HEK293 (cell line): ENCODE measurements around the gene GPR39.
A peak's percentile ranks its signal among the peaks of the same experiment; 100 is the strongest.

ENCODE experiments used
- CTCF ChIA-PET: fragments of 350-600 bp; formaldehyde crosslinking; extraction: SDS; loops from one replicate; lab custom pipeline; 2021; ENCODE audit warnings: antibody characterized with exemption; lab: Yijun Ruan, JAX
- POLR2A ChIA-PET: fragments of 300-600 bp; formaldehyde crosslinking; extraction: SDS; loops from one replicate; lab custom pipeline; 2020; ENCODE audit warnings: antibody characterized with exemption, inconsistent platforms; lab: Yijun Ruan, JAX
- H3K27ac ChIP-seq: fragments of 200-500 bp; sonication (Bioruptor generic); 2 replicates; pipeline ENCODE4 v1.5.1; 2014; ENCODE audit warnings: low read depth, low read length, control low read depth, inconsistent platforms; ENCODE audit errors: extremely low read depth
- H3K36me3 ChIP-seq, 2 experiments: fragments of 200-500 bp in 1 of 2; sonication (Bioruptor generic) in 1 of 2; 1 replicate in 1 of 2; 2 replicates in 1 of 2; pipeline ENCODE4 v1.5.1; 2014 to 2017; ENCODE audit warnings: inconsistent platforms in 2 of 2, low read length in 2 of 2; ENCODE audit not compliant: control insufficient read depth in 2 of 2, insufficient read depth in 1 of 2
- H3K4me1 ChIP-seq: fragments of 200-500 bp; sonication (Bioruptor generic); 2 replicates; pipeline ENCODE4 v1.5.1; 2014; ENCODE audit warnings: mild to moderate bottlenecking, low read length, inconsistent platforms; ENCODE audit not compliant: control insufficient read depth, insufficient read depth
- H3K4me3 ChIP-seq: 2 replicates; pipeline ENCODE4 v1.5.1; 2011; ENCODE audit warnings: low read depth, mild to moderate bottlenecking, control low read depth, low read length, moderate library complexity
- H3K9me3 ChIP-seq: fragments of 200-500 bp; sonication (Bioruptor generic); 2 replicates; pipeline ENCODE4 v1.5.1; 2014; ENCODE audit warnings: low read depth, low read length, inconsistent platforms; ENCODE audit not compliant: control insufficient read depth, insufficient read depth
- BCL11A ChIP-seq: fragments of 450-650 bp; formaldehyde crosslinking; IDR thresholded peaks from 2 replicates; pipeline ENCODE4 v1.5.1; 2016; ENCODE audit warnings: low read depth, missing biosample characterization, missing genetic modification characterization
- GLIS2 ChIP-seq: fragments of 450-650 bp; formaldehyde crosslinking; IDR thresholded peaks from 2 replicates; pipeline ENCODE4 v1.5.1; 2016; ENCODE audit warnings: missing biosample characterization, missing genetic modification characterization
- KLF16 ChIP-seq: fragments of 450-650 bp; formaldehyde crosslinking; IDR thresholded peaks from 2 replicates; pipeline ENCODE4 v1.5.1; 2017; ENCODE audit warnings: missing biosample characterization, missing genetic modification characterization
- KLF7 ChIP-seq: fragments of 450-650 bp; formaldehyde crosslinking; IDR thresholded peaks from 2 replicates; pipeline ENCODE4 v1.5.1; 2016; ENCODE audit warnings: missing biosample characterization, missing genetic modification characterization, borderline replicate concordance
- OVOL3 ChIP-seq: fragments of 450-650 bp; formaldehyde crosslinking; IDR thresholded peaks from 2 replicates; pipeline ENCODE4 v1.5.1; 2016; ENCODE audit warnings: missing biosample characterization, missing genetic modification characterization
- SETDB1 ChIP-seq: IDR thresholded peaks from one replicate; pipeline ENCODE4 v1.6.1; 2017; ENCODE audit warnings: mild to moderate bottlenecking, low read length, moderate library complexity, mixed read lengths; ENCODE audit not compliant: insufficient read length
- WT1 ChIP-seq: fragments of 450-650 bp; formaldehyde crosslinking; IDR thresholded peaks from 2 replicates; pipeline ENCODE4 v1.5.1; 2016; ENCODE audit warnings: missing biosample characterization, missing genetic modification characterization
- ZBTB48 ChIP-seq: fragments of 450-650 bp; formaldehyde crosslinking; IDR thresholded peaks from 2 replicates; pipeline ENCODE4 v1.5.1; 2016; ENCODE audit warnings: missing biosample characterization, missing genetic modification characterization
- ZFP3 ChIP-seq: fragments of 450-650 bp; formaldehyde crosslinking; IDR thresholded peaks from 2 replicates; pipeline ENCODE4 v1.5.1; 2016; ENCODE audit warnings: low read depth, missing biosample characterization, missing genetic modification characterization
- ZFP37 ChIP-seq: fragments of 450-650 bp; formaldehyde crosslinking; IDR thresholded peaks from 2 replicates; pipeline ENCODE4 v1.5.1; 2016; ENCODE audit warnings: missing biosample characterization, missing genetic modification characterization
- ZFP69B ChIP-seq: fragments of 450-650 bp; formaldehyde crosslinking; IDR thresholded peaks from 2 replicates; pipeline ENCODE4 v1.5.1; 2016; ENCODE audit warnings: missing biosample characterization, missing genetic modification characterization
- ZNF114 ChIP-seq: fragments of 450-650 bp; formaldehyde crosslinking; IDR thresholded peaks from 2 replicates; pipeline ENCODE4 v1.5.0; 2017; ENCODE audit warnings: missing biosample characterization, missing genetic modification characterization
- ZNF146 ChIP-seq: fragments of 450-650 bp; formaldehyde crosslinking; IDR thresholded peaks from 2 replicates; pipeline ENCODE4 v1.5.1; 2016; ENCODE audit warnings: missing biosample characterization, missing genetic modification characterization
- ZNF324 ChIP-seq: fragments of 450-650 bp; formaldehyde crosslinking; IDR thresholded peaks from 2 replicates; pipeline ENCODE4 v1.5.1; 2016; ENCODE audit warnings: missing biosample characterization, missing genetic modification characterization
- ZNF391 ChIP-seq: fragments of 450-650 bp; formaldehyde crosslinking; IDR thresholded peaks from 2 replicates; pipeline ENCODE4 v1.5.1; 2016; ENCODE audit warnings: low read depth, missing biosample characterization, missing genetic modification characterization, borderline replicate concordance
- ZNF473 ChIP-seq: fragments of 450-650 bp; formaldehyde crosslinking; IDR thresholded peaks from 2 replicates; pipeline ENCODE4 v1.5.1; 2017; ENCODE audit warnings: missing biosample characterization, missing genetic modification characterization
- ZNF571 ChIP-seq: fragments of 450-650 bp; formaldehyde crosslinking; IDR thresholded peaks from 2 replicates; pipeline ENCODE4 v1.5.0; 2017; ENCODE audit warnings: missing biosample characterization, missing genetic modification characterization
- ZNF585B ChIP-seq: fragments of 450-650 bp; formaldehyde crosslinking; IDR thresholded peaks from 2 replicates; pipeline ENCODE4 v1.5.1; 2016; ENCODE audit warnings: missing biosample characterization, missing genetic modification characterization
- ZNF629 ChIP-seq: fragments of 450-650 bp; formaldehyde crosslinking; IDR thresholded peaks from 2 replicates; pipeline ENCODE4 v1.5.1; 2017; ENCODE audit warnings: missing biosample characterization, missing genetic modification characterization
- ZNF791 ChIP-seq: fragments of 450-650 bp; formaldehyde crosslinking; IDR thresholded peaks from 2 replicates; pipeline ENCODE4 v1.5.1; 2016; ENCODE audit warnings: missing biosample characterization, missing genetic modification characterization
- ZNF792 ChIP-seq: fragments of 450-650 bp; formaldehyde crosslinking; IDR thresholded peaks from 2 replicates; pipeline ENCODE4 v1.5.1; 2016; ENCODE audit warnings: missing biosample characterization, missing genetic modification characterization
- TF ChIP-seq, protein P1 (sequence below): fragments of 450-650 bp; formaldehyde crosslinking; IDR thresholded peaks from 2 replicates; pipeline ENCODE4 v1.5.1; 2016; ENCODE audit warnings: missing biosample characterization, missing genetic modification characterization
- TF ChIP-seq, protein P2 (sequence below): fragments of 450-650 bp; formaldehyde crosslinking; IDR thresholded peaks from 2 replicates; pipeline ENCODE4 v1.5.0; 2017; ENCODE audit warnings: missing biosample characterization, missing genetic modification characterization, borderline replicate concordance
- TF ChIP-seq, protein P3 (sequence below): fragments of 450-650 bp; formaldehyde crosslinking; IDR thresholded peaks from 2 replicates; pipeline ENCODE4 v1.5.1; 2017; ENCODE audit warnings: missing biosample characterization, missing genetic modification characterization

The GPR39 gene

DNA sequence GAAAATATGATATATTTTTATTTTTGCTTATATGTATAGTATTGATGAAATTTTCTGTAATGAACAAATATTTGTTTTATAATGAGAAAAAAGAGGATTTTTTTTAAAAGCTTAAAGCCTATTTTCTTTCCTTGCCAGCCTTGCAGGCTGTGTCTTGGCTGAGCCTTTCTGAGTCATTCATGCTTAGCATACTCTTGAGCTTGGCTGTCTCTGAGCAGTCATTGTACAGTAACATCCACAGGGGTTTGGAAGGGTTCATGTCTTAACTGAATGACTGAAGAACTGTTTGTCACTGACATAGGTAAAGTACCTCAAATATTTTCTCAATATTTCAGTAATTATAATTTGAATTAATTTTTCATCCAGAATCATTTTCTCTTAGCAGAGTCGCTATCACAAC, 49.3 kb downstream of the GPR39 start:
- no peak overlapping the region for H3K4me3 ChIP-seq
- no peaks in the 10 kb centered on the region for H3K36me3 ChIP-seq
- POLR2A ChIA-PET = no interaction called here
- CTCF ChIA-PET = no interaction called here
- H3K27ac ChIP-seq = no peak overlapping the region
- TF ChIP-seq ZNF791 (tag by site-specific recombination) (no peak), BCL11A (tag by site-specific recombination) (no peak), ZFP3 (tag by site-specific recombination) (no peak), ZFP69B (tag by site-specific recombination) (no peak), ZNF391 (tag by site-specific recombination) (no peak), ZNF146 (tag by site-specific recombination) (no peak), ZNF571 (tag by site-specific recombination) (no peak), ZNF114 (tag by site-specific recombination) (no peak)
- no peaks in the 10 kb centered on the region for H3K9me3 ChIP-seq
- H3K4me1 ChIP-seq = no peaks in the 10 kb centered on the region

DNA sequence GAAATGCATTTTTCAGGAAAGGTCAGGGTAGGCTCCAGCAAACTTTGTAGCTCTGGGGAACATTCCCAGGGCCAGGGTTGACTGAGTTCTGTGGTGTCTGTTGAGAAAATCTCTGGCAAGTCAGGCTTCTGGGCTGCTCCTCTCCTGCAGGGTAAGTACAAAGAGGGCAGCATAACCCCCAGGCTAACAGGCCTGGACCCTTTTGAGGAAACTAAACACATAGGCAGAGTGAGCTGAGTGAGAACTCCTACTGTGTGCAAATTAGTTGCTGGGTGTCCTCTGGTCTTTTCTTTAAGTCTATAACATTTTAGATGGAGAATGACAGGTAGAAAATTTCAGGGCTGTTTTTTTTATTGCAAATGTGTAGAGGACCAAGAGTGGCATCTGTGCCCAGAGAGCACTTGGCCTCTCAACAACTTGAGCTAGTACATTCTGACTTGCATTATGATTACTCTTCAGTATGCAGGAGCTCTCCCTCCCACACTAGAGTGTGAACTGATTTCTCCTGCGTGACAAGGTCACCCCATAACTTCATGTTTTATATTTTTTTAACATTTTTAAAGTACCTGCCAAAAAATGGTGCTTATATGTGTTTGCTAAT, 49.9 kb downstream of the GPR39 start:
- ChIA-PET CTCF (no interaction called here), POLR2A (no interaction called here)
- Histone ChIP-seq H3K27ac (no peak overlapping the region), H3K36me3 (no peaks in the 10 kb centered on the region), H3K4me3 (no peak overlapping the region), H3K9me3 (no peaks in the 10 kb centered on the region), H3K4me1 (no peaks in the 10 kb centered on the region)
- TF ChIP-seq KLF7 (tag by site-specific recombination) (no peak), ZBTB48 (tag by site-specific recombination) (no peak), SETDB1 (peak; percentile 75), GLIS2 (tag by site-specific recombination) (no peak), KLF16 (tag by site-specific recombination) (no peak), ZNF473 (no peak)
- TF ChIP-seq, protein P1, sequence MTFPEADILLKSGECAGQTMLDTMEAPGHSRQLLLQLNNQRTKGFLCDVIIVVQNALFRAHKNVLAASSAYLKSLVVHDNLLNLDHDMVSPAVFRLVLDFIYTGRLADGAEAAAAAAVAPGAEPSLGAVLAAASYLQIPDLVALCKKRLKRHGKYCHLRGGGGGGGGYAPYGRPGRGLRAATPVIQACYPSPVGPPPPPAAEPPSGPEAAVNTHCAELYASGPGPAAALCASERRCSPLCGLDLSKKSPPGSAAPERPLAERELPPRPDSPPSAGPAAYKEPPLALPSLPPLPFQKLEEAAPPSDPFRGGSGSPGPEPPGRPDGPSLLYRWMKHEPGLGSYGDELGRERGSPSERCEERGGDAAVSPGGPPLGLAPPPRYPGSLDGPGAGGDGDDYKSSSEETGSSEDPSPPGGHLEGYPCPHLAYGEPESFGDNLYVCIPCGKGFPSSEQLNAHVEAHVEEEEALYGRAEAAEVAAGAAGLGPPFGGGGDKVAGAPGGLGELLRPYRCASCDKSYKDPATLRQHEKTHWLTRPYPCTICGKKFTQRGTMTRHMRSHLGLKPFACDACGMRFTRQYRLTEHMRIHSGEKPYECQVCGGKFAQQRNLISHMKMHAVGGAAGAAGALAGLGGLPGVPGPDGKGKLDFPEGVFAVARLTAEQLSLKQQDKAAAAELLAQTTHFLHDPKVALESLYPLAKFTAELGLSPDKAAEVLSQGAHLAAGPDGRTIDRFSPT (tag by site-specific recombination) = no peak

DNA sequence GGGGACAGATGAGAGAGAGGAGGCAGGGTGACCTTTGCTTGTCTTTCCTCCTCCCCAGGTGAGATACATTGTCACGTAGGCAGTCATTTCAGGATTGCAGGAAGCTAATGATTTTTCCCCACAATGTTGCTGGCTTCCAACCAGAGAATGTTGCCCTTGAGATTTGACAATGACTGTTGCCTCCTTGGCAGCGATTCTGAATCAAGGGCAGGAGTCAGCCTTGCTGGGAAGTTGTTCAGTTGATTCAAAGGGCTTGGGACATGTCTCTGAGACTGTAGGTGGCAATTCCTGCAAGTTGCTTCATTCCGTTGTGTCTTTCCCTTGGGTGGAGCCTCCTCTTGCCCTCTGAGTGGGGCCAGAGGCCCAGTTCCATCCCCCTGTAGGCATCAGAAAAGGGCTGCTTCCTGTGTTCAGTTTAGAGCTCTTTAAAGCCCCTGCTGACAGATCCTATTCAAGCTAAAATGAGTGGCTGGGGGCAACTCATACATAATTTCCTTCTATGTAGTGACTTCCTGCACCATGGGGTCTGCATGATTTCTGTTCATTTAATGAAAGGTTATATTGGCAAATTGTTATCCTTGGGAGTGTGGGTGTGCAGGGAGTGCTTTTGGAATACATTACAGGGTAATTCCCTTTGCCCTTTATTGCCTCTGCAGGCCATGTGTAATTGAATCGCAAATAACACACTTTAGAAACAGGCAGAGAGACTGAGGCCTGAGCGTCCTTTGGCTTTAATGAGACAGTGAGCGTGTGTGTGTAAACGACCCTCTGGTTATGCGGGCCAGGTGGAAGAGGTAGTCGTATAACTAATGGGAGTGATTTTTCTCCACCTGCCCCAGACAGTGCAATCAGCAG, 52.4 kb downstream of the GPR39 start:
- POLR2A ChIA-PET = no interaction called here

More for the DNA sequence above, 52.4 kb downstream of the GPR39 start:
- Histone ChIP-seq H3K27ac (no peak overlapping the region), H3K4me1 (no peaks in the 10 kb centered on the region), H3K36me3 (no peaks in the 10 kb centered on the region), H3K9me3 (no peaks in the 10 kb centered on the region), H3K4me3 (no peak overlapping the region)
- CTCF ChIA-PET = no interaction called here
- TF ChIP-seq, protein P2, sequence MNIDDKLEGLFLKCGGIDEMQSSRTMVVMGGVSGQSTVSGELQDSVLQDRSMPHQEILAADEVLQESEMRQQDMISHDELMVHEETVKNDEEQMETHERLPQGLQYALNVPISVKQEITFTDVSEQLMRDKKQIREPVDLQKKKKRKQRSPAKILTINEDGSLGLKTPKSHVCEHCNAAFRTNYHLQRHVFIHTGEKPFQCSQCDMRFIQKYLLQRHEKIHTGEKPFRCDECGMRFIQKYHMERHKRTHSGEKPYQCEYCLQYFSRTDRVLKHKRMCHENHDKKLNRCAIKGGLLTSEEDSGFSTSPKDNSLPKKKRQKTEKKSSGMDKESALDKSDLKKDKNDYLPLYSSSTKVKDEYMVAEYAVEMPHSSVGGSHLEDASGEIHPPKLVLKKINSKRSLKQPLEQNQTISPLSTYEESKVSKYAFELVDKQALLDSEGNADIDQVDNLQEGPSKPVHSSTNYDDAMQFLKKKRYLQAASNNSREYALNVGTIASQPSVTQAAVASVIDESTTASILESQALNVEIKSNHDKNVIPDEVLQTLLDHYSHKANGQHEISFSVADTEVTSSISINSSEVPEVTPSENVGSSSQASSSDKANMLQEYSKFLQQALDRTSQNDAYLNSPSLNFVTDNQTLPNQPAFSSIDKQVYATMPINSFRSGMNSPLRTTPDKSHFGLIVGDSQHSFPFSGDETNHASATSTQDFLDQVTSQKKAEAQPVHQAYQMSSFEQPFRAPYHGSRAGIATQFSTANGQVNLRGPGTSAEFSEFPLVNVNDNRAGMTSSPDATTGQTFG = no peak
- TF ChIP-seq ZFP37 (no peak), ZNF585B (no peak), ZNF792 (tag by site-specific recombination) (no peak), ZNF324 (no peak), ZNF629 (no peak), OVOL3 (tag by site-specific recombination) (no peak), WT1 (tag by site-specific recombination) (no peak)
- TF ChIP-seq, protein P3, sequence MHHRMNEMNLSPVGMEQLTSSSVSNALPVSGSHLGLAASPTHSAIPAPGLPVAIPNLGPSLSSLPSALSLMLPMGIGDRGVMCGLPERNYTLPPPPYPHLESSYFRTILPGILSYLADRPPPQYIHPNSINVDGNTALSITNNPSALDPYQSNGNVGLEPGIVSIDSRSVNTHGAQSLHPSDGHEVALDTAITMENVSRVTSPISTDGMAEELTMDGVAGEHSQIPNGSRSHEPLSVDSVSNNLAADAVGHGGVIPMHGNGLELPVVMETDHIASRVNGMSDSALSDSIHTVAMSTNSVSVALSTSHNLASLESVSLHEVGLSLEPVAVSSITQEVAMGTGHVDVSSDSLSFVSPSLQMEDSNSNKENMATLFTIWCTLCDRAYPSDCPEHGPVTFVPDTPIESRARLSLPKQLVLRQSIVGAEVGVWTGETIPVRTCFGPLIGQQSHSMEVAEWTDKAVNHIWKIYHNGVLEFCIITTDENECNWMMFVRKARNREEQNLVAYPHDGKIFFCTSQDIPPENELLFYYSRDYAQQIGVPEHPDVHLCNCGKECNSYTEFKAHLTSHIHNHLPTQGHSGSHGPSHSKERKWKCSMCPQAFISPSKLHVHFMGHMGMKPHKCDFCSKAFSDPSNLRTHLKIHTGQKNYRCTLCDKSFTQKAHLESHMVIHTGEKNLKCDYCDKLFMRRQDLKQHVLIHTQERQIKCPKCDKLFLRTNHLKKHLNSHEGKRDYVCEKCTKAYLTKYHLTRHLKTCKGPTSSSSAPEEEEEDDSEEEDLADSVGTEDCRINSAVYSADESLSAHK = no peak
